GM19351 (cell line): ENCODE results near the gene NRP1.
"Not testable (repeated sequence)": the region's sequence is repeated elsewhere in the genome, so short reads cannot be mapped to it uniquely, and the experiment has no call there.

ENCODE experiments used
- ATAC-seq: cut with Tn5 transposase; IDR thresholded peaks from one replicate; pipeline ENCODE4 v1.9.1; 2021; ENCODE audit warnings: mild to moderate bottlenecking, moderate library complexity; ENCODE audit not compliant: unreplicated experiment

NRP1 gene

DNA sequence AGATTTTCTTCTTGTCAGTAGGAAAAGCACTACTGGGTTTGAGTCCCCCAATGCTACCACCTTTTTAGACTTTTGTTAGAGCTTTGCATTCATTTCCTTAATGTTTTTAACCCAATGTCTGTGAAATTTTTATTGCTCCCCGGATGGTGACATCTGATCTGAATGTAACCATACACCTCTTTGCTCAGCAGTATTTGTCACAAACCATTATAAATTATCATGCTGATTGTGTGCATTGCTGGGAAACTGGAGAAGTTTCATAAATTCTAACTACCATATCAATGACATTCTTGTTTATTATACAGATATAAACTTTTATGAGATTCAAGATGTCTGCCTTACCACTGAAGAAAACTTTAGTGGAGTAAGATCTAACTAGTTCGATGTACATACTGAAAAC, 8.5 kb downstream of the NRP1 start:
- no peak for ATAC-seq

- no peak for ATAC-seq
Measured at GRCh38 chr10:33323721-33324120, 10.7 kb downstream of the NRP1 start.

GRCh38 chr10:33321516-33321915, 13.0 kb downstream of the NRP1 start:
- ATAC-seq, result no peak

GRCh38 chr10:33320288-33320687, 14.2 kb downstream of the NRP1 start:
- no peak for ATAC-seq

- ATAC-seq, result no peak
Measured at GRCh38 chr10:33315891-33316290, 18.6 kb downstream of the NRP1 start.

- no peak for ATAC-seq
Measured at GRCh38 chr10:33314811-33315561, 19.5 kb downstream of the NRP1 start.

DNA sequence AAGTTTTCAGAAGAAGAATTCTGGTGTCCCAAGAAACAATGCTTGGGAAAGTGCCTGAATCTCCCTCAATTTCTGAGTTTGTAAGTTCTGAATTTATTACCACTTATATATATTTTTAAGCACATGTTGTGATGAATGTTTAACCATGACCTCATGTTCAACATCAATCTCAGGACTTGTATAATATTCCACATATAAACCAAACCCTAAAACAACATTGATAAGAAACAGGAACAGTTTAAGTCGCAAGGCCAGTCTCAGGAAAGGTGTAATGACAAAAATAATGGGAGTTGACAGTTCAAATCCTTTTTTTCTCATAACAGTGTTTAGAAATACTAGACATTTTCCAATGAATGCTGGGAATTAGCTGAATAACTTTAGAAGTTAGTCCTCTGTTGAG, 22.8 kb downstream of the NRP1 start:
- ATAC-seq, result no peak

DNA sequence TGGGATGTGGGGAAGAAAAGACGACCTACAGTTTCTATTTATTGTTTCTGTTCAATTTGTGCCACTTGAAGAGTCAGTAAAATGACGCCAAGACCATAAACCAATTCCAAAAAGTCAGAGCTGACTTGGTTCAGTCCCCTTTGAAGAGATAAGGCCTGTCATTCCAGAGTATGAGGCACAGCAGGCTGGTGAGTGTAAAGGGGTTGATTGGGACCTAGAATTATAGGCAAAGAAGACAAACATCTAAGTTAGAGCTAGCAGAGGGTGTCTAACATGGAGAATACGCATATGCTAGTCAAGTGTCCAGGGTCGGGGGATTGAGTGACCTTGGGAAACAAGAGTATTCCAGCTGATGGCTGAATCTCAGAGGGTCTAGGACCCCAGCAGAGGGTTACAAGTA, 23.6 kb downstream of the NRP1 start:
- ATAC-seq, result no peak

GRCh38 chr10:33309406-33309805, 25.1 kb downstream of the NRP1 start:
- ATAC-seq, result no peak

DNA sequence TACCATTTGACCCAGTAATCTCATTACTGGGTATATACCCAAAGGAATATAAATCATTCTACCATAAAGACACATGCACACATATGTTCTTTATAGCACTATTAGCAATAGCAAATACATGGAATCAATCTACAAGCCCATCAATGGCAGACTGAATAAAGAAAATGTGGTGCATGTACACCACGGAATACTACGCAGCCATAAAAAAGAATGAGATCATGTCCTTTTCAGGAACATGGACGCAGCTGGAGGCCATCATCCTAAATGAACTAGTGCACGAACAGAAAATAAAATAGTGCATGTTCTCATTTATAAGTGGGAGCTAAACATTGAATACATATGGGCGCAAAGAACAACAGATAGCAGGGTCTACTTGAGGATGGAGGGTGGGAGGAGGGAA, 26.6 kb downstream of the NRP1 start:
- no peak for ATAC-seq

- no peak for ATAC-seq
Measured at GRCh38 chr10:33306701-33307519, 27.6 kb downstream of the NRP1 start.

- no peak for ATAC-seq
Measured at GRCh38 chr10:33306126-33306525, 28.3 kb downstream of the NRP1 start.

DNA sequence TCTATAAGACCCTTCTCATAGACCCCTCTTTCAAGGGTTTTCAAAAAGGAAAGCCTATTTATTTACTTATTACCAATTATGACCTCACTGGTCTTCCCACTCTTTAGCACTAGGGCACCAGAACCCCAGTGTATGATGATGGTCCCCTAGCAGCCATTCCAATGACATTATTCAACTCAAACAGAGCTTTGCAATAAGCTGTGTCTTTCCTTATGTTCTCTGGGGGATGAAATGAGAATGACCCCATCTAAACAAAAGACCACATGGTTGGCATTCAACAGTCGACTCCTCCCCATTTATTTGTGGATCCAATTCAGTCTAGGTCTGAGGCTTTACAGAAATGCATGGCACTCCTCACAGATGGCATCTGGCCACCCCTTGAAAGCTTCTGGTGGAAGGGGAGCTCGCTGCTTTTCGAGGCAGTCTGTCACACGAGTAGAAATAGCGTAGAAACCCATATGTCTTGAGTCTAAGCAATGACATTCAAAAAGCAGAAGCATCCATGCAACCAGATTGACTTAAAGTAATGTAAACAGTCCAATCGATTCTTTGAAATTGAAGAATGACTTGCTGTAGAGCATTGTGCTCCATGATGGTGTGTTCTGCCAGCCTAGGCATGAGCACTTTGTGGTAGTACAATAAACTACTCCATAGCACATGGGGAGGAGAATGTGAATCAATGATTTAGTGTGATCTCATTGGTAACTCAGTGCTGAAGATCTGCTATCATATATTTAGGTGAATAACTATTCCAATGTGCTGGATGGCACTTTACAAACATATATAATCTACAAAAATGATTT, 29.8 kb downstream of the NRP1 start:
- ATAC-seq, result no peak

DNA sequence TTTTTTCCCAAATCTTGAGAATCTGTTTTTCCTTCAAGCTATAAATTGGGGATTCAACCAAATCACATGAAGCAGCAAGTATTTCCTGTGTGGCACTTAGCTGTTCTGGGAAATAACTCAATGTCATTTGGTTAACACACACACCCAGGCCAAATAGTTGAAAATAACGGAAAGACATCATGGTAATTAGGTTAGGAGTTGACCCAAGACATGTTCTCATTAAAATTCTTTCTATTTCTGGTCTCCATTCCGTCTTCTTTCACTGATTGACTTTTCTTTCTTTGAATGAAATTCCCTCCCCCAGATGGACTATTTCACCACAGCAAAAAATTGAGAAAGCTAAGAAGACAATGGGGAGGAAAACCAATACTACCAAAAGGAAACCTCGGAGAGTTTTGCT, 30.5 kb downstream of the NRP1 start:
- ATAC-seq, result no peak

DNA sequence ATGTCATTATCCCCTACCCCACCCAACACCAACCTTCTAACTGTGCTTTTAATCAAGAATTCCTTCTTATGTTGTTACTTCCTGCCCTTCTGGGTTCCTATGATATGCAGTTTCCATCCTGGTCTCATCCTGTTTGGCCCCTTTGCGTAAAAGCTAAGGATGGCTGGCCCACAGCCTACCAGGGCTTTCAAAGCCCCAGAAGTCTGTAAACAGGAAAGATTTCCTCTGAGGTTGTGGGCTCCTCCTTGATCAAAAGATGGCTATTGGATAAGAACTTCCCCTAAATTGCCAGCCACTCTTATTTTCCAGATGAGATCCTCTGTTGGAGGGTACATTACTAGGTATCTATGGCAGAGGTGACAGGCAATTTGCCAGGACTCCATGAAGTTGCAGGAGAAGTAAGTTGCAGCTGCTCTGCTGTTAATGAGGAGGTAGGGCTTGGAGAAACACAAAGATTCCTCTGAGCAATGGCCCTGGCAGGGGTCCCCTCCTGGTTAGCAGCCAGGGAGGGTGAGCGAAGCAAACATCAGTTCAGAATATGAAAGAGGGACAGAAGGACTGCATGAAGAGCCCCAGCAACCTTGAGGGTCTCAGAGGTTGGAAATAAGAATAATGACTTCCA, 32.1 kb downstream of the NRP1 start:
- ATAC-seq, result no peak

- ATAC-seq, result no peak
Measured at GRCh38 chr10:33301097-33301789, 33.2 kb downstream of the NRP1 start.

DNA sequence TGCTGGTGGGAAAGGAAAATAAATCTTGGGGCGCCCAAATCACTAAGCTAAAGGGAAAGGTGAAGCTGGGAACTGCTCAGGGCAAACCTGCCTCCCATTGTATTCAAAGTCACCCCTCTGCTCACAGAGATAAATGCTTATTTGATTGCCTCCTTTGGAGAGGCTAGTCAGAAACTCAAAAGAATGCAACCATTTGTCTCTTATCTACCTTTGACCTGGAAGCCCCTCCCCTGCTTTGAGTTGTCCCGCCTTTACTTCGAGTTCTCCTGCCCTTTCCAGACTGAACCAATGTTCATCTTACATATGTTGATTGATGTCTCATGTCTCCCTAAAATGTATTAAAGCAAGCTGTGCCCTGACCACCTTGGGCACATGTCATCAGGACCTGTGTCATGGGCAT, 33.9 kb downstream of the NRP1 start:
- ATAC-seq, result not testable (repeated sequence)

GRCh38 chr10:33298893-33299292, 35.6 kb downstream of the NRP1 start:
- ATAC-seq, result no peak

DNA sequence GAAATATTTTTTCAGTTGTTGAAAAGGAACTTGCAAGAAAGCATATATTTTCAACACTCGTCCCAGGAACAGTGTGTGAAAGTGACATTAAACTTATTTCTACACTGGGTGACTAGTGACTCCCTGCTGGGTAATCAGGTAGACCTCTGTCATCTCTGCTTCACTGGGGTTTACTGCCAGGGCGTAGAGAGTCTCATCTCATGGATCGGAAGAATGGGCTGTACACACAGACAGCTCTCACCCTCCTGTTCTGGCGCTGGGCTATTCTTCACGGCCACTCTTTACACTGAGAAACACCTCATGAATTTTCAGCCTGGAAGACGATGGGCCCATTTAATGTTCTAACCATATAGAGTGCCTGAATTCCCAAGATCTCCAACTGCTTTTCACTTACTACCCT, 36.4 kb downstream of the NRP1 start:
- ATAC-seq, result no peak

DNA sequence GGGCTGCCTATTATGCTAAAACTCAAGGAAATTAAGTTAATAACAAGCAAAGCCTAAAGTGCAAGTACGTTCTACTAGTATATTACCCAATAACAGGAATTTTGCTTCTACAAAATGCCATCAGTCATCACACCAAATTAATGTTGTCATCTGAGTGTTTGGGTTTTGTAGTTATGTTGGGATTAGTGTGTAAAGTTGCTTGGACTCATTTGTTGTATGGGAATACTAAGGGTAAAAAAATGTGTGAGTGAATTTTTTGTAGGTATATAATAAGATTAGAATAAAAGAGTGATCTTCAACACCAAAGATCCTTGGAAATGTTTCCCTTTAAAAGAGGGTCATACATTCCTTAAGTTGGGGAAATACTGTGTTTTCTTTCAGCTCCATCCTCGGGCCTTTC, 38.6 kb downstream of the NRP1 start:
- no peak for ATAC-seq
